ENCODE measurements around the gene SUPT20H.

The SUPT20H gene

DNA sequence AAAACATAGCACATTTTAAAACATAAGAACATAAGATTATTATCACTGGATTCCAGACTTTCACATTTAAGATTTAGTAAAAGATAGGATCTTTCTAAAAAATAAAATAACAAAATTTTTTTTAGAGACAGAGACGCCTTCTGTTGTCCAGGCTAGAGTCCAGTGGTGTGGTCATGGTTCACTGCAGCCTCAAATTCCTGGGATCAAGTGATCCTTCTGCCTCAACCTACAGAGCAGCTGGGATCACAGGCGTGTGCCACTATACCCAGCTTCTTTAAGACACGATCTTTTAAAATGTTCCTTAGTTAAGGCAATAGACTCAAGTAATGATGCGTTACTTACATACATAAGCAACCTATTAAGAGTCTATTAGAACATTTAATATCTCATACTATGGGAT, 93.1 kb downstream of the SUPT20H start:
- TF ChIP-seq ZFP30 (CRISPR knock-in tag; IDR thresholded peaks at IDR 0.05): no peak
- TF ChIP-seq GLIS3 (CRISPR knock-in tag; IDR thresholded peaks at IDR 0.05): no peak
- TF ChIP-seq, protein P1, sequence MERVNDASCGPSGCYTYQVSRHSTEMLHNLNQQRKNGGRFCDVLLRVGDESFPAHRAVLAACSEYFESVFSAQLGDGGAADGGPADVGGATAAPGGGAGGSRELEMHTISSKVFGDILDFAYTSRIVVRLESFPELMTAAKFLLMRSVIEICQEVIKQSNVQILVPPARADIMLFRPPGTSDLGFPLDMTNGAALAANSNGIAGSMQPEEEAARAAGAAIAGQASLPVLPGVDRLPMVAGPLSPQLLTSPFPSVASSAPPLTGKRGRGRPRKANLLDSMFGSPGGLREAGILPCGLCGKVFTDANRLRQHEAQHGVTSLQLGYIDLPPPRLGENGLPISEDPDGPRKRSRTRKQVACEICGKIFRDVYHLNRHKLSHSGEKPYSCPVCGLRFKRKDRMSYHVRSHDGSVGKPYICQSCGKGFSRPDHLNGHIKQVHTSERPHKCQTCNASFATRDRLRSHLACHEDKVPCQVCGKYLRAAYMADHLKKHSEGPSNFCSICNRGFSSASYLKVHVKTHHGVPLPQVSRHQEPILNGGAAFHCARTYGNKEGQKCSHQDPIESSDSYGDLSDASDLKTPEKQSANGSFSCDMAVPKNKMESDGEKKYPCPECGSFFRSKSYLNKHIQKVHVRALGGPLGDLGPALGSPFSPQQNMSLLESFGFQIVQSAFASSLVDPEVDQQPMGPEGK (CRISPR knock-in tag; IDR thresholded peaks at IDR 0.05; ENCODE audit: borderline replicate concordance): no peak
- no peak for TF ChIP-seq ZNF70 (CRISPR knock-in tag; IDR thresholded peaks at IDR 0.05)
- no peak for TF ChIP-seq ISL1 (CRISPR knock-in tag; IDR thresholded peaks at IDR 0.05)
- TF ChIP-seq PPARA (CRISPR knock-in tag; IDR thresholded peaks at IDR 0.05; ENCODE audit: borderline replicate concordance): no peak
- TF ChIP-seq OSR1 (CRISPR knock-in tag; IDR thresholded peaks at IDR 0.05): no peak
- no peak for TF ChIP-seq ESRRG (CRISPR knock-in tag; IDR thresholded peaks at IDR 0.05)
- TF ChIP-seq TSHZ2 (CRISPR knock-in tag; IDR thresholded peaks at IDR 0.05): no peak
- TF ChIP-seq ZNF8 (CRISPR knock-in tag; IDR thresholded peaks at IDR 0.05): no peak
- TF ChIP-seq SNAI2 (CRISPR knock-in tag; IDR thresholded peaks at IDR 0.05): no peak
- TF ChIP-seq CSDC2 (CRISPR knock-in tag; IDR thresholded peaks at IDR 0.05): no peak
- TF ChIP-seq, protein P2, sequence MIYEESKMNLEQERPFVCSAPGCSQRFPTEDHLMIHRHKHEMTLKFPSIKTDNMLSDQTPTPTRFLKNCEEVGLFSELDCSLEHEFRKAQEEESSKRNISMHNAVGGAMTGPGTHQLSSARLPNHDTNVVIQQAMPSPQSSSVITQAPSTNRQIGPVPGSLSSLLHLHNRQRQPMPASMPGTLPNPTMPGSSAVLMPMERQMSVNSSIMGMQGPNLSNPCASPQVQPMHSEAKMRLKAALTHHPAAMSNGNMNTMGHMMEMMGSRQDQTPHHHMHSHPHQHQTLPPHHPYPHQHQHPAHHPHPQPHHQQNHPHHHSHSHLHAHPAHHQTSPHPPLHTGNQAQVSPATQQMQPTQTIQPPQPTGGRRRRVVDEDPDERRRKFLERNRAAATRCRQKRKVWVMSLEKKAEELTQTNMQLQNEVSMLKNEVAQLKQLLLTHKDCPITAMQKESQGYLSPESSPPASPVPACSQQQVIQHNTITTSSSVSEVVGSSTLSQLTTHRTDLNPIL (CRISPR knock-in tag; IDR thresholded peaks at IDR 0.05; ENCODE audit: low read depth): no peak
- TF ChIP-seq TOX (CRISPR knock-in tag; IDR thresholded peaks at IDR 0.05; ENCODE audit: borderline replicate concordance): no peak
- no peak for TF ChIP-seq ZC3H10 (CRISPR knock-in tag; IDR thresholded peaks at IDR 0.05)
- TF ChIP-seq, protein P3, sequence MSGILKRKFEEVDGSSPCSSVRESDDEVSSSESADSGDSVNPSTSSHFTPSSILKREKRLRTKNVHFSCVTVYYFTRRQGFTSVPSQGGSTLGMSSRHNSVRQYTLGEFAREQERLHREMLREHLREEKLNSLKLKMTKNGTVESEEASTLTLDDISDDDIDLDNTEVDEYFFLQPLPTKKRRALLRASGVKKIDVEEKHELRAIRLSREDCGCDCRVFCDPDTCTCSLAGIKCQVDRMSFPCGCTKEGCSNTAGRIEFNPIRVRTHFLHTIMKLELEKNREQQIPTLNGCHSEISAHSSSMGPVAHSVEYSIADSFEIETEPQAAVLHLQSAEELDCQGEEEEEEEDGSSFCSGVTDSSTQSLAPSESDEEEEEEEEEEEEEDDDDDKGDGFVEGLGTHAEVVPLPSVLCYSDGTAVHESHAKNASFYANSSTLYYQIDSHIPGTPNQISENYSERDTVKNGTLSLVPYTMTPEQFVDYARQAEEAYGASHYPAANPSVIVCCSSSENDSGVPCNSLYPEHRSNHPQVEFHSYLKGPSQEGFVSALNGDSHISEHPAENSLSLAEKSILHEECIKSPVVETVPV (CRISPR knock-in tag; IDR thresholded peaks at IDR 0.05): no peak
- no peak for TF ChIP-seq BACH2 (CRISPR knock-in tag; IDR thresholded peaks at IDR 0.05; ENCODE audit: borderline replicate concordance)
- TF ChIP-seq ARNTL (CRISPR knock-in tag; IDR thresholded peaks at IDR 0.05; ENCODE audit: borderline replicate concordance, low read depth): no peak
- TF ChIP-seq ZFP3 (CRISPR knock-in tag; IDR thresholded peaks at IDR 0.05): no peak
- peak; percentile 62; the same call in 2 of the 3 replicates for ATAC-seq

DNA sequence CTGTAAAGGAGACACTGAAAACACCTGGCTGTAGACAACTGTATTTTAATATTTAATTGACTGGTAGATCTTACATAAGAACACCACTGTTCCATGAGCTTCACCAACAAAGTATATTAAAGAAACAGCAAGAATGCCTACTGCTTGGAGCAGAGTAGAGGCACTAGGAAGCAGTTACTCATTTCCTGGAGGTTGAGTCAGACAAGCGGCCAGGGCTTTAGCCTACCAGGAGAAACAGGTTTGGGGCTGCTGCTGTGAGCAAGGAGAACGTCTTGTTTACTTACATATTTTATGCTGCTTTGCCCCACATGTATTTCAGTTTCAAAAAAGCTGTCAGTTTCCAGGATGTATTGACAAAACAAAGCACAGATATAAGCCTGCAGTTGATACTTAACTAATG, 93.7 kb downstream of the SUPT20H start:
- ATAC-seq: peak; percentile 97
- TF ChIP-seq SNAI2 (CRISPR knock-in tag; IDR thresholded peaks at IDR 0.05) (no peak), ZFP3 (CRISPR knock-in tag; IDR thresholded peaks at IDR 0.05) (0 out of 2 replicates have a peak, but pooled peaks have one; percentile 44)

GRCh38 chr13:36959456-36960116, 99.9 kb downstream of the SUPT20H start:
- ATAC-seq: no peak
- TF ChIP-seq CSDC2 (CRISPR knock-in tag; IDR thresholded peaks at IDR 0.05): no peak
- no peak for TF ChIP-seq OSR1 (CRISPR knock-in tag; IDR thresholded peaks at IDR 0.05)
- TF ChIP-seq ZNF565 (CRISPR knock-in tag; conservative IDR thresholded peaks at IDR 0.05; ENCODE audit: low read depth): no peak
- no peak for TF ChIP-seq ARNTL (CRISPR knock-in tag; IDR thresholded peaks at IDR 0.05; ENCODE audit: borderline replicate concordance, low read depth)
- TF ChIP-seq TCF4 (CRISPR knock-in tag; IDR thresholded peaks at IDR 0.05; ENCODE audit: borderline replicate concordance): no peak
- no peak for TF ChIP-seq TOX (CRISPR knock-in tag; IDR thresholded peaks at IDR 0.05; ENCODE audit: borderline replicate concordance)
- no peak for TF ChIP-seq ZC3H10 (CRISPR knock-in tag; IDR thresholded peaks at IDR 0.05)
- no peak for TF ChIP-seq PPARA (CRISPR knock-in tag; IDR thresholded peaks at IDR 0.05; ENCODE audit: borderline replicate concordance)
- no peak for TF ChIP-seq ZNF8 (CRISPR knock-in tag; IDR thresholded peaks at IDR 0.05)
- TF ChIP-seq, protein P3 (CRISPR knock-in tag; IDR thresholded peaks at IDR 0.05): no peak
- TF ChIP-seq, protein P1 (CRISPR knock-in tag; IDR thresholded peaks at IDR 0.05; ENCODE audit: borderline replicate concordance): no peak
- TF ChIP-seq ZFP3 (CRISPR knock-in tag; IDR thresholded peaks at IDR 0.05): no peak
- TF ChIP-seq POU6F1 (CRISPR knock-in tag; IDR thresholded peaks at IDR 0.05; ENCODE audit: borderline replicate concordance, low read depth): no peak
- TF ChIP-seq ZNF70 (CRISPR knock-in tag; IDR thresholded peaks at IDR 0.05): no peak
- no peak for TF ChIP-seq ISL1 (CRISPR knock-in tag; IDR thresholded peaks at IDR 0.05)
- no peak for TF ChIP-seq SNAI2 (CRISPR knock-in tag; IDR thresholded peaks at IDR 0.05)
- no peak for TF ChIP-seq ESRRG (CRISPR knock-in tag; IDR thresholded peaks at IDR 0.05)

Data from SK-N-SH treated with all-trans-retinoic acid at 6 μM for 48 hours (cell line).